G401.6 (cell line): ENCODE data around the gene HELZ2.
"Not testable (repeated sequence)": the region's sequence is repeated elsewhere in the genome, so short reads cannot be mapped to it uniquely, and the experiment has no call there.

Source experiments
- FAIRE-seq: peaks from 2 replicates; lab custom pipeline; 2012; peaks lifted over from hg19 to GRCh38; lab: Jason Lieb, UNC

The HELZ2 gene

GRCh38 chr20:63564036-63564810 is 9.8 kb downstream of the HELZ2 start:
- FAIRE-seq, result no peak

- no peak for FAIRE-seq
Measured at GRCh38 chr20:63563225-63563935, 10.7 kb downstream of the HELZ2 start.

- FAIRE-seq, result no peak
Measured at GRCh38 chr20:63562461-63563224, 11.4 kb downstream of the HELZ2 start.

GRCh38 chr20:63561624-63562396 is 12.2 kb downstream of the HELZ2 start:
- no peak for FAIRE-seq

- FAIRE-seq, result no peak
Measured at GRCh38 chr20:63560856-63561609, 13.0 kb downstream of the HELZ2 start.

GRCh38 chr20:63560333-63560805 is 13.7 kb downstream of the HELZ2 start:
- no peak for FAIRE-seq

GRCh38 chr20:63559485-63560332 is 14.3 kb downstream of the HELZ2 start:
- not testable (repeated sequence) for FAIRE-seq

GRCh38 chr20:63558804-63559484 is 15.1 kb downstream of the HELZ2 start:
- no peak for FAIRE-seq

GRCh38 chr20:63557481-63557891 is 16.6 kb downstream of the HELZ2 start:
- no peak for FAIRE-seq

GRCh38 chr20:63556873-63557478 is 17.1 kb downstream of the HELZ2 start:
- FAIRE-seq, result no peak

- no peak for FAIRE-seq
Measured at GRCh38 chr20:63555661-63556381, 18.2 kb downstream of the HELZ2 start.

- no peak for FAIRE-seq
Measured at GRCh38 chr20:63554361-63555278, 19.4 kb downstream of the HELZ2 start.

- FAIRE-seq, result no peak
Measured at GRCh38 chr20:63553933-63554290, 20.1 kb downstream of the HELZ2 start, which contains the start of gene FNDC11. FNDC11 (plus strand) TSS chr20:63554159; CDS start chr20:63555664, 1,505 bp downstream.

GRCh38 chr20:63553251-63553932 is 20.6 kb downstream of the HELZ2 start:
- peak; percentile 97 for FAIRE-seq

GRCh38 chr20:63552481-63553249 is 21.4 kb downstream of the HELZ2 start:
- no peak for FAIRE-seq

GRCh38 chr20:63551068-63551467 is 23.0 kb downstream of the HELZ2 start:
- FAIRE-seq, result no peak
